Hepatocyte (in vitro differentiated cells): Measurements from ENCODE around the gene KBTBD2. TPM values are rescaled to one million over a fixed set of nuclear protein-coding genes. Genes with fewer than 3 reads are reported as not detected.

Source experiments
- DNase-seq: peaks from one replicate; pipeline ENCODE4 v3.0.0-alpha.2; 2016; ENCODE audit warnings: low spot score
- H2AFZ ChIP-seq: fragments of 200-600 bp; sonication (generic); 2 replicates; pipeline ENCODE4 v1.6.0; 2016; ENCODE audit warnings: antibody characterized with exemption, mild to moderate bottlenecking
- H3K27ac ChIP-seq: fragments of 200-600 bp; sonication (generic); 2 replicates; pipeline ENCODE4 v1.5.1; 2016; ENCODE audit warnings: mild to moderate bottlenecking
- H3K27me3 ChIP-seq: fragments of 200-600 bp; sonication (generic); 2 replicates; pipeline ENCODE4 v1.6.1; 2016
- H3K36me3 ChIP-seq: fragments of 200-600 bp; sonication (generic); replicated peaks from 2 replicates; pipeline ENCODE4 v1.5.1; 2016; ENCODE audit warnings: low read depth; ENCODE audit not compliant: insufficient read depth
- H3K4me1 ChIP-seq: fragments of 200-600 bp; sonication (generic); 2 replicates; pipeline ENCODE4 v1.5.1; 2016; ENCODE audit warnings: mild to moderate bottlenecking, moderate library complexity; ENCODE audit not compliant: insufficient read depth
- H3K4me2 ChIP-seq: fragments of 200-600 bp; sonication (generic); 2 replicates; pipeline ENCODE4 v1.6.0; 2016
- H3K4me3 ChIP-seq: fragments of 200-600 bp; sonication (generic); 2 replicates; pipeline ENCODE4 v1.5.1; 2016; ENCODE audit warnings: mild to moderate bottlenecking
- H3K79me2 ChIP-seq: fragments of 200-600 bp; sonication (generic); 2 replicates; pipeline ENCODE4 v1.6.0; 2017; ENCODE audit warnings: mild to moderate bottlenecking
- H3K9me2 ChIP-seq: fragments of 200-600 bp; sonication (generic); replicated peaks from 2 replicates; pipeline ENCODE4 v1.6.0; 2017; ENCODE audit warnings: mild to moderate bottlenecking; ENCODE audit not compliant: insufficient read depth
- H3K9me3 ChIP-seq: fragments of 200-600 bp; sonication (generic); 2 replicates; pipeline ENCODE4 v1.5.1; 2016; ENCODE audit warnings: low read depth, mild to moderate bottlenecking
- H4K20me1 ChIP-seq: fragments of 200-600 bp; sonication (generic); 2 replicates; pipeline ENCODE4 v1.6.0; 2016; ENCODE audit warnings: mild to moderate bottlenecking; ENCODE audit not compliant: insufficient read depth, poor library complexity, severe bottlenecking
- CTCF ChIP-seq: fragments of 200-600 bp; sonication (generic); IDR thresholded peaks from 2 replicates; pipeline ENCODE4 v1.5.1; 2016; ENCODE audit warnings: antibody characterized with exemption, mild to moderate bottlenecking; ENCODE audit not compliant: poor library complexity
- EZH2 ChIP-seq: fragments of 200-600 bp; sonication (generic); IDR thresholded peaks from 2 replicates; pipeline ENCODE4 v1.6.1; 2016; ENCODE audit warnings: antibody characterized with exemption, mild to moderate bottlenecking, borderline replicate concordance
- EZH2phosphoT487 ChIP-seq: fragments of 200-600 bp; sonication (generic); IDR thresholded peaks from one replicate; pipeline ENCODE4 v1.6.1; 2018; ENCODE audit warnings: antibody characterized with exemption, mild to moderate bottlenecking, low read depth, moderate library complexity; ENCODE audit not compliant: unreplicated experiment, severe bottlenecking
- WGBS: methylation state at CpG from one replicate; pipeline ENCODE4 v1.1.6; 2016; ENCODE audit warnings: low lambda C conversion rate; ENCODE audit errors: missing lambda C conversion rate; 5-methylcytosine and 5-hydroxymethylcytosine counted together
- polyA plus RNA-seq: library from polyadenylated mRNA; unstranded; fragments of >200 nt; fragmentation: Nextera tagmentation; extraction: Ambion mirVana; gene quantifications from 2 replicates; pipeline ENCODE4 v1.2.1, GENCODE V29; 2016
- total RNA-seq: library from RNA; depleted of rRNA; stranded (reverse); fragments of >200 nt; gene quantifications from 2 replicates; pipeline ENCODE4 v1.2.3, GENCODE V29; 2014

KBTBD2 gene
- total and polyA plus RNA-seq, 2 experiments from 2014 or later, result 23.7 to 49.7 TPM

- Histone ChIP-seq H3K9me2 (no peaks in the 10 kb centered on the region), H3K27ac (no peak overlapping the region), H3K79me2 (peaks cover 75% of the 10 kb centered on the region), H2AFZ (no peak overlapping the region), H3K27me3 (no peaks in the 10 kb centered on the region), H3K9me3 (no peaks in the 10 kb centered on the region), H4K20me1 (peaks cover 14% of the 10 kb centered on the region), H3K4me1 (no peaks in the 10 kb centered on the region), H3K36me3 (no peaks in the 10 kb centered on the region), H3K4me2 (no peak overlapping the region), H3K4me3 (no peak overlapping the region)
- WGBS, result 97% methylated on average over 2 of the region's 2 CpGs
- DNase-seq, result no peak
- TF ChIP-seq CTCF (no peak), EZH2phosphoT487 (no peak), EZH2 (no peak)
Measured at GRCh38 chr7:32872421-32872820, 19.1 kb downstream of the KBTBD2 start.

- no peak for DNase-seq
- Histone ChIP-seq H3K9me3 (no peaks in the 10 kb centered on the region), H3K4me1 (no peaks in the 10 kb centered on the region), H4K20me1 (peaks cover 14% of the 10 kb centered on the region), H3K4me2 (no peak overlapping the region), H3K79me2 (peaks cover 69% of the 10 kb centered on the region), H3K27me3 (no peaks in the 10 kb centered on the region), H3K27ac (no peak overlapping the region), H3K9me2 (no peaks in the 10 kb centered on the region), H3K4me3 (no peak overlapping the region), H2AFZ (no peak overlapping the region), H3K36me3 (no peaks in the 10 kb centered on the region)
- no peak for TF ChIP-seq EZH2
- TF ChIP-seq CTCF, result no peak
- TF ChIP-seq EZH2phosphoT487, result no peak
- WGBS, result 89% methylated on average over 4 of the region's 4 CpGs
Measured at GRCh38 chr7:32871624-32872371, 19.8 kb downstream of the KBTBD2 start.

GRCh38 chr7:32870298-32870697 lies 21.3 kb downstream of the KBTBD2 start:
- no peak overlapping the region for H3K4me2 ChIP-seq
- H3K79me2 ChIP-seq, result peaks cover 54% of the 10 kb centered on the region
- H3K27ac ChIP-seq, result no peak overlapping the region
- DNase-seq, result no peak
- H3K27me3 ChIP-seq, result no peaks in the 10 kb centered on the region
- no peaks in the 10 kb centered on the region for H3K9me3 ChIP-seq
- H3K4me1 ChIP-seq, result no peaks in the 10 kb centered on the region
- H3K36me3 ChIP-seq, result no peaks in the 10 kb centered on the region
- 97% methylated on average over 3 of the region's 3 CpGs for WGBS
- H3K9me2 ChIP-seq, result no peaks in the 10 kb centered on the region
- no peak overlapping the region for H2AFZ ChIP-seq
- TF ChIP-seq EZH2phosphoT487 (no peak), CTCF (no peak), EZH2 (no peak)
- H4K20me1 ChIP-seq, result peaks cover 14% of the 10 kb centered on the region
- H3K4me3 ChIP-seq, result no peak overlapping the region
